WERI-Rb-1 (cell line): ENCODE measurements around the gene SCCPDH.

Experiments used
- DNase-seq: peaks from one replicate; pipeline ENCODE4 v3.0.0-alpha.2; 2020
- H3K27ac ChIP-seq: fragments of 250-450 bp; sonication (Bioruptor Pico); 2 replicates; pipeline ENCODE4 v1.5.1; 2020; ENCODE audit warnings: mild to moderate bottlenecking, moderate library complexity
- H3K27me3 ChIP-seq: fragments of 250-450 bp; sonication (Bioruptor Pico); 2 replicates; pipeline ENCODE4 v1.5.1; 2021; ENCODE audit warnings: mild to moderate bottlenecking, low read depth, moderate library complexity; ENCODE audit not compliant: insufficient read depth, severe bottlenecking
- H3K36me3 ChIP-seq: fragments of 250-450 bp; sonication (Bioruptor Pico); 2 replicates; pipeline ENCODE4 v1.5.1; 2020; ENCODE audit warnings: mild to moderate bottlenecking, moderate library complexity
- H3K4me3 ChIP-seq: 2 replicates; pipeline ENCODE4 v1.5.1; 2011; ENCODE audit warnings: low read depth, mild to moderate bottlenecking, control low read depth, low read length
- H3K9me3 ChIP-seq: fragments of 250-450 bp; sonication (Bioruptor Pico); 2 replicates; pipeline ENCODE4 v1.5.1; 2021; ENCODE audit warnings: mild to moderate bottlenecking, moderate library complexity; ENCODE audit not compliant: severe bottlenecking
- CTCF ChIP-seq: IDR thresholded peaks from 2 replicates; pipeline ENCODE4 v1.5.1; 2011; ENCODE audit warnings: low read depth, mild to moderate bottlenecking, control low read depth, inconsistent platforms, low read length

SCCPDH gene

DNA sequence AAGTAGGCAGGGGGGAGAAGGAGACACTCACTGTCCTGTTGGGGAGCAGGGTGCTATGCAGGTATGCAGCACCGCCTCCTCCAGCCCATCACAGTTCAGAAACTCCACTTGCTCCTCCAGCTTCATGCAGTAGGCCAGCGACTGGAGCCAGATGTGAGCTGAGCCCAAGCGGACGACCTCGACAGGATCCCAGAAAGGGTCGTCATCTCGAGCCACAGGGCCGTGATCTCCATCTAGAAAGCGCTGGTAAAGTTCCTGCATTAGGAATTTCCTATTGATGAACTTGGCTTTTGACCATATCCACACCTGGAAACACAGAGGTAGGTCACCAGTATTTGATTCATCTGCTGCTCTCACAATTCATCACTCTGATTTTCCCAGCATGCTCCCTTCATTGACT, 56.1 kb downstream of the SCCPDH start:
- DNase-seq: no peak
- Histone ChIP-seq H3K4me3 (no peak overlapping the region), H3K9me3 (no peaks in the 10 kb centered on the region), H3K36me3 (peaks cover 30% of the 10 kb centered on the region), H3K27ac (no peak overlapping the region), H3K27me3 (no peaks in the 10 kb centered on the region)
- no peak for TF ChIP-seq CTCF

GRCh38 chr1:246781212-246781611, 57.0 kb downstream of the SCCPDH start:
- DNase-seq: peak; percentile 5
- H3K27me3 ChIP-seq: no peaks in the 10 kb centered on the region
- no peak for TF ChIP-seq CTCF
- peaks cover 23% of the 10 kb centered on the region for H3K36me3 ChIP-seq
- H3K4me3 ChIP-seq: no peak overlapping the region
- H3K27ac ChIP-seq: no peak overlapping the region
- H3K9me3 ChIP-seq: no peaks in the 10 kb centered on the region

GRCh38 chr1:246782120-246782900, 58.1 kb downstream of the SCCPDH start:
- H3K27me3 ChIP-seq: no peaks in the 10 kb centered on the region
- no peak overlapping the region for H3K27ac ChIP-seq
- no peak for TF ChIP-seq CTCF
- no peak overlapping the region for H3K4me3 ChIP-seq
- DNase-seq: peak; percentile 8
- peaks cover 13% of the 10 kb centered on the region for H3K36me3 ChIP-seq
- H3K9me3 ChIP-seq: no peaks in the 10 kb centered on the region

GRCh38 chr1:246784621-246785493, 60.6 kb downstream of the SCCPDH start:
- no peak for TF ChIP-seq CTCF
- Histone ChIP-seq H3K4me3 (no peak overlapping the region), H3K36me3 (peaks cover 8% of the 10 kb centered on the region), H3K27ac (peak overlapping the region; percentile 22; the same call in 1 of the 2 replicates), H3K9me3 (no peaks in the 10 kb centered on the region), H3K27me3 (no peaks in the 10 kb centered on the region)
- DNase-seq: peak; percentile 62

DNA sequence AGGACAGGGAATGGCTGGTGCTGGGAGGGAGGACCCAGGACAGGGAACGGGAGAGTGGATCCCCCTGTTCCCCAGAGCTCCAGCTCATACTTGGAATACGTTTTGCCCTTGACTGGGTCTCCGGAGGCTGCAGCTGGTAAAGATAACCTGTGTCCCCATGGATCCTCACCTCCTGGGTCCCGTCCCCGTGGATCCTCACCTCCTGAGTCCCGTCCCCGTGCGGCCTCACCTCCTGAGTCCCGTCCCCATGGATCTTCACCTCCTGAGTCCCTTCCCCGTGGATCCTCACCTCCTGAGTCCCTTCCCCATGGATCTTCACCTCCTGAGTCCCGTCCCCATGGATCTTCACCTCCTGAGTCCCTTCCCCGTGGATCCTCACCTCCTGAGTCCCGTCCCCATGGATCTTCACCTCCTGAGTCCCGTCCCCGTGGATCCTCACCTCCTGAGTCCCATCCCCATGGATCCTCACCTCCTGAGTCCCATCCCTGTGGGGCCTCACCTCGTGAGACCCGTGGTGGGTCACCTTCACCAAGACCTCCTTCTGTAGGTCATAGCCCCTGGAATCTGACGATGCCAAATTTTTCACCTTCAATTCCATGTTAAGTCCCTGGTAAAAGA, 61.4 kb downstream of the SCCPDH start:
- H3K27ac ChIP-seq: peak overlapping the region; percentile 22; the same call in 1 of the 2 replicates
- H3K27me3 ChIP-seq: no peaks in the 10 kb centered on the region
- no peak for TF ChIP-seq CTCF
- peaks cover 4% of the 10 kb centered on the region for H3K36me3 ChIP-seq
- no peak overlapping the region for H3K4me3 ChIP-seq
- H3K9me3 ChIP-seq: no peaks in the 10 kb centered on the region
- DNase-seq: no peak
